Panc1 (cell line): ENCODE results near the gene PIGA. TPM values are rescaled to one million over a fixed set of nuclear protein-coding genes. Genes with fewer than 3 reads are reported as not detected.

Source experiments
- ATAC-seq: fragments of 200-7000 bp; cut with Tn5 transposase; 2 replicates; pipeline ENCODE4 v1.9.1; 2020; ENCODE audit warnings: mild to moderate bottlenecking, moderate library complexity
- BruUV-seq: library from RNA; stranded (reverse); fragments of 400-500 nt; replicated peaks from 2 replicates; lab custom pipeline; 2021; lab: Mats Ljungman, UMichigan
- CTCF ChIA-PET: fragments of 300-600 bp; sonication (Branson Sonifier 250); formaldehyde crosslinking; loops from one replicate; lab custom pipeline; 2022; ENCODE audit warnings: antibody characterized with exemption; lab: Charles Lee
- POLR2A ChIA-PET: fragments of 300-600 bp; sonication (Branson Sonifier 250); formaldehyde crosslinking; loops from one replicate; lab custom pipeline; 2022; ENCODE audit warnings: antibody characterized with exemption; lab: Charles Lee
- DNase-seq: peaks from one replicate; pipeline ENCODE4 v3.0.0-alpha.2; 2010; ENCODE audit warnings: low read depth, low spot score
- H3K27ac ChIP-seq: 2 replicates; pipeline ENCODE4 v1.5.1; 2011; ENCODE audit warnings: mild to moderate bottlenecking, low read length, inconsistent platforms
- H3K27me3 ChIP-seq: fragments of 200-500 bp; sonication (Bioruptor generic); 2 replicates; pipeline ENCODE4 v1.6.0; 2014; ENCODE audit warnings: low read length, inconsistent platforms; ENCODE audit not compliant: control insufficient read depth, insufficient read depth
- H3K36me3 ChIP-seq: fragments of 200-500 bp; sonication (Bioruptor generic); 2 replicates; pipeline ENCODE4 v1.5.1; 2014; ENCODE audit warnings: inconsistent platforms, mild to moderate bottlenecking, low read length, moderate library complexity; ENCODE audit not compliant: control insufficient read depth, insufficient read depth
- H3K4me1 ChIP-seq: 2 replicates; pipeline ENCODE4 v1.5.1; 2011; ENCODE audit warnings: inconsistent platforms, mild to moderate bottlenecking, low read length, moderate library complexity; ENCODE audit not compliant: control insufficient read depth, insufficient read depth
- H3K4me3 ChIP-seq, 2 experiments: 2 replicates each; pipeline ENCODE4 v1.5.1; 2011 to 2012; ENCODE audit warnings: low read depth in 2 of 2, low read length in 2 of 2, mild to moderate bottlenecking in 2 of 2, inconsistent platforms in 1 of 2, moderate library complexity in 1 of 2
- H3K9me3 ChIP-seq: fragments of 200-500 bp; sonication (Bioruptor generic); 2 replicates; pipeline ENCODE4 v1.5.1; 2014; ENCODE audit warnings: low read depth, mild to moderate bottlenecking, inconsistent platforms, low read length, moderate library complexity; ENCODE audit not compliant: control insufficient read depth, insufficient read depth
- POLR2AphosphoS5 ChIP-seq: IDR thresholded peaks from 2 replicates; pipeline ENCODE4 v1.6.1; 2012; ENCODE audit warnings: mild to moderate bottlenecking, low read depth, low read length, moderate library complexity
- SIN3A ChIP-seq: IDR thresholded peaks from 2 replicates; pipeline ENCODE4 v1.6.1; 2012; ENCODE audit warnings: low read depth, mild to moderate bottlenecking, low read length, moderate library complexity, borderline replicate concordance; ENCODE audit not compliant: insufficient read depth
- TCF7L2 ChIP-seq: IDR thresholded peaks from 2 replicates; pipeline ENCODE4 v1.6.1; 2011; ENCODE audit warnings: mild to moderate bottlenecking, low read depth, low read length, inconsistent platforms
- in situ Hi-C: cut with HindIII; loops from 2 replicates; pipeline ENCODE4 v1.10.0; 2016; ENCODE audit warnings: low sequenced_read_pairs, low pct_unique_long_range_greater_than_20kb
- intact Hi-C: fragments of 100-400 bp; cut with micrococcal nuclease; formaldehyde crosslinking; loops from one replicate; pipeline ENCODE4 v1.10.0; 2022; ENCODE audit not compliant: unreplicated experiment
- total RNA-seq: library from RNA; stranded (reverse); gene quantifications from one replicate; pipeline ENCODE4 v1.2.1, GENCODE V29; 2021; ENCODE audit not compliant: unreplicated experiment
- TF ChIP-seq, protein P1 (sequence below): fragments of 450-650 bp; IDR thresholded peaks from 2 replicates; pipeline ENCODE4 v1.5.1; 2017; ENCODE audit warnings: mild to moderate bottlenecking
- TF ChIP-seq, protein P2 (sequence below), 2 experiments: IDR thresholded peaks; 2 replicates each; pipeline ENCODE4 v1.6.1; 2011 to 2012; ENCODE audit warnings: low read depth in 2 of 2, control low read depth in 1 of 2, low read length in 1 of 2, mild to moderate bottlenecking in 1 of 2, moderate library complexity in 1 of 2; ENCODE audit not compliant: insufficient read depth in 1 of 2

The PIGA gene
- total RNA-seq, 1 experiment from 2014 or later = 8.2 TPM

- no peak for DNase-seq
- POLR2A ChIA-PET = interaction anchor here (0.6 kb wide), 1 partner anchor 87 kb away, joined by 3 read pairs; the partner anchor contains the start of gene ASB9
- H3K9me3 ChIP-seq = no peaks in the 10 kb centered on the region
- BruUV-seq = no TSS peak
- TF ChIP-seq POLR2AphosphoS5 = no peak
- no peak for TF ChIP-seq SIN3A
- TF ChIP-seq, protein P1, sequence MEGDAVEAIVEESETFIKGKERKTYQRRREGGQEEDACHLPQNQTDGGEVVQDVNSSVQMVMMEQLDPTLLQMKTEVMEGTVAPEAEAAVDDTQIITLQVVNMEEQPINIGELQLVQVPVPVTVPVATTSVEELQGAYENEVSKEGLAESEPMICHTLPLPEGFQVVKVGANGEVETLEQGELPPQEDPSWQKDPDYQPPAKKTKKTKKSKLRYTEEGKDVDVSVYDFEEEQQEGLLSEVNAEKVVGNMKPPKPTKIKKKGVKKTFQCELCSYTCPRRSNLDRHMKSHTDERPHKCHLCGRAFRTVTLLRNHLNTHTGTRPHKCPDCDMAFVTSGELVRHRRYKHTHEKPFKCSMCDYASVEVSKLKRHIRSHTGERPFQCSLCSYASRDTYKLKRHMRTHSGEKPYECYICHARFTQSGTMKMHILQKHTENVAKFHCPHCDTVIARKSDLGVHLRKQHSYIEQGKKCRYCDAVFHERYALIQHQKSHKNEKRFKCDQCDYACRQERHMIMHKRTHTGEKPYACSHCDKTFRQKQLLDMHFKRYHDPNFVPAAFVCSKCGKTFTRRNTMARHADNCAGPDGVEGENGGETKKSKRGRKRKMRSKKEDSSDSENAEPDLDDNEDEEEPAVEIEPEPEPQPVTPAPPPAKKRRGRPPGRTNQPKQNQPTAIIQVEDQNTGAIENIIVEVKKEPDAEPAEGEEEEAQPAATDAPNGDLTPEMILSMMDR = no peak
- TF ChIP-seq, protein P2, sequence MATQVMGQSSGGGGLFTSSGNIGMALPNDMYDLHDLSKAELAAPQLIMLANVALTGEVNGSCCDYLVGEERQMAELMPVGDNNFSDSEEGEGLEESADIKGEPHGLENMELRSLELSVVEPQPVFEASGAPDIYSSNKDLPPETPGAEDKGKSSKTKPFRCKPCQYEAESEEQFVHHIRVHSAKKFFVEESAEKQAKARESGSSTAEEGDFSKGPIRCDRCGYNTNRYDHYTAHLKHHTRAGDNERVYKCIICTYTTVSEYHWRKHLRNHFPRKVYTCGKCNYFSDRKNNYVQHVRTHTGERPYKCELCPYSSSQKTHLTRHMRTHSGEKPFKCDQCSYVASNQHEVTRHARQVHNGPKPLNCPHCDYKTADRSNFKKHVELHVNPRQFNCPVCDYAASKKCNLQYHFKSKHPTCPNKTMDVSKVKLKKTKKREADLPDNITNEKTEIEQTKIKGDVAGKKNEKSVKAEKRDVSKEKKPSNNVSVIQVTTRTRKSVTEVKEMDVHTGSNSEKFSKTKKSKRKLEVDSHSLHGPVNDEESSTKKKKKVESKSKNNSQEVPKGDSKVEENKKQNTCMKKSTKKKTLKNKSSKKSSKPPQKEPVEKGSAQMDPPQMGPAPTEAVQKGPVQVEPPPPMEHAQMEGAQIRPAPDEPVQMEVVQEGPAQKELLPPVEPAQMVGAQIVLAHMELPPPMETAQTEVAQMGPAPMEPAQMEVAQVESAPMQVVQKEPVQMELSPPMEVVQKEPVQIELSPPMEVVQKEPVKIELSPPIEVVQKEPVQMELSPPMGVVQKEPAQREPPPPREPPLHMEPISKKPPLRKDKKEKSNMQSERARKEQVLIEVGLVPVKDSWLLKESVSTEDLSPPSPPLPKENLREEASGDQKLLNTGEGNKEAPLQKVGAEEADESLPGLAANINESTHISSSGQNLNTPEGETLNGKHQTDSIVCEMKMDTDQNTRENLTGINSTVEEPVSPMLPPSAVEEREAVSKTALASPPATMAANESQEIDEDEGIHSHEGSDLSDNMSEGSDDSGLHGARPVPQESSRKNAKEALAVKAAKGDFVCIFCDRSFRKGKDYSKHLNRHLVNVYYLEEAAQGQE (IDR thresholded peaks at IDR 0.05; ENCODE audit: insufficient read depth in 1 of 2, low read depth in 2 of 2, low read length in 1 of 2) = no peak
- TF ChIP-seq TCF7L2 = no peak
- H3K36me3 ChIP-seq = no peaks in the 10 kb centered on the region
- no peaks in the 10 kb centered on the region for H3K4me1 ChIP-seq
- no peak for ATAC-seq
- H3K27me3 ChIP-seq = no peaks in the 10 kb centered on the region
- CTCF ChIA-PET = no interaction called here
- H3K27ac ChIP-seq = no peak overlapping the region
- in situ Hi-C loops (no loop called here), intact Hi-C loops (no loop called here)
- H3K4me3 ChIP-seq = no peak overlapping the region
Measured at GRCh38 chrX:15356444-15356843, 21.1 kb upstream of the PIGA start.

- DNase-seq = no peak
- ATAC-seq = no peak
- ChIA-PET POLR2A (no interaction called here), CTCF (no interaction called here)
- Histone ChIP-seq H3K9me3 (no peaks in the 10 kb centered on the region), H3K4me1 (no peaks in the 10 kb centered on the region), H3K27ac (no peak overlapping the region), H3K36me3 (no peaks in the 10 kb centered on the region), H3K27me3 (no peaks in the 10 kb centered on the region), H3K4me3 (no peak overlapping the region)
- in situ Hi-C loops (no loop called here), intact Hi-C loops (no loop called here)
- TF ChIP-seq TCF7L2 (no peak), POLR2AphosphoS5 (no peak), SIN3A (no peak)
- TF ChIP-seq, protein P1 = no peak
- TF ChIP-seq, protein P2 (IDR thresholded peaks at IDR 0.05; ENCODE audit: insufficient read depth in 1 of 2, low read depth in 2 of 2, low read length in 1 of 2) = no peak
- no TSS peak for BruUV-seq
Measured at GRCh38 chrX:15350329-15350996, 15.1 kb upstream of the PIGA start.
